SKM-1 (cell line): Measurements from ENCODE around the gene GFAP.
A peak's percentile ranks its signal among the peaks of the same experiment; 100 is the strongest.
"Not testable (repeated sequence)": the region's sequence is repeated elsewhere in the genome, so short reads cannot be mapped to it uniquely, and the experiment has no call there.

ENCODE experiments used
- DNase-seq: peaks from one replicate; lab custom pipeline; 2025; ENCODE audit not compliant: unreplicated experiment; lab: John Stamatoyannopoulos, UW

Gene GFAP

DNA sequence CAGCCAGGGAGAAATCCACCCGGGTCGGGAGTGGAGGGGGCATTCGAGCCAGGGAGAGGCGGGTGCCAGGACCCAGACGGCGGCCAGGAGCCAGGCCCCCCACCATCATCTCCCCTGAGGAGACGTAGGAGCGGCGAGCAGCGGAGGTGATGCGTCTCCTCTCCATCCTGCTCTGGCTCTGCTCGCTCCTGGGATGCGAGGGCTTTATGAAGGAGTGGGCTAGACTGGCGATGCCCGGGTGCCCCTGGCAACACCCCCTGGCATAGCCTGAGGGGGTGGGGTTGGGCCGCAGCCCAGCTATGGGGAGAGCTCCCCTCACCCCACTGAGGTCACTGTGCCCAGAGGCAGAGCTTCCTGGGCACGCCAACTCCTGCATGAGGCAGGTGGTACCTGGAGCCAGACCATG lies at the start of gene GFAP:
Gene GFAP (minus strand): TSS at position 180 of the 406 bp plus-strand sequence. CDS start 14 bp downstream, at position 166.
- DNase-seq = no peak

GRCh38 chr17:44961921-44962350 lies 46.6 kb upstream of the GFAP start:
- no peak for DNase-seq

GRCh38 chr17:44960691-44961090 lies 45.4 kb upstream of the GFAP start:
- DNase-seq = no peak

DNA sequence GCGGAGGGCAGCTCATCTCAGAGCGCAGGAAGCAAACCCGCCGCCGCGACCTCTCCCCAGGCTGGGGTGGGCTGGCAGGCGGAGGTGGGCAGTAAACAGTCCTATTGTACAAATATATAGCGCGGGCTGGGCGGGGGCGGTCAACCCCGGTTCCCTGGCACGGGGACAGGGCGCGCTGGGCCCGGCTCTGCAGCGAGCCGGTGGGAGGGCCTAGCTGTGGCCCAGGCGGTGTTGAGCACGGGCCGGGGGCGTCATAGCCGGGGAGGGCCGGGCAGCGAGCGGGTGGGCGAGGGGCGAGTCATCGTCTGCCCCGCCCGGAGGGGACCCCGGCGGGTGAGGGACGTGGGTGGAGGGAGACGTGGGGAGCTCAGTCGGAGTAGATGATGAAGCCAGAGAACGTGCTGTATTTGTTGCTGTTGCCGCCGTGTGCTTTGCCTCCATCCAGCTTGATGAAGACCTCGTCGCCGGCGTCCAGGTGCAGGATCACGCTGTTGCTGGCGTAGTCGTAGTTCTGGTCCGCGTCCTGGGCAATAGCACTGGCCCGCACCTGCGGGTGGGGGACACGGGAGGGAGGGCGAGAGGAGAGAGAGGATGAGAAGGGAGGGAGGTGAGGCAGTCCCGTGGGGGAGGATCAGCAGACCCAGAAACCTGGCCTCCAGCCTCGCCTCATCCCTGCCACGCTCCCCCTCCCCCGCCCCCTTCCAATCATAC lies 44.7 kb upstream of the GFAP start:
- no peak for DNase-seq

DNA sequence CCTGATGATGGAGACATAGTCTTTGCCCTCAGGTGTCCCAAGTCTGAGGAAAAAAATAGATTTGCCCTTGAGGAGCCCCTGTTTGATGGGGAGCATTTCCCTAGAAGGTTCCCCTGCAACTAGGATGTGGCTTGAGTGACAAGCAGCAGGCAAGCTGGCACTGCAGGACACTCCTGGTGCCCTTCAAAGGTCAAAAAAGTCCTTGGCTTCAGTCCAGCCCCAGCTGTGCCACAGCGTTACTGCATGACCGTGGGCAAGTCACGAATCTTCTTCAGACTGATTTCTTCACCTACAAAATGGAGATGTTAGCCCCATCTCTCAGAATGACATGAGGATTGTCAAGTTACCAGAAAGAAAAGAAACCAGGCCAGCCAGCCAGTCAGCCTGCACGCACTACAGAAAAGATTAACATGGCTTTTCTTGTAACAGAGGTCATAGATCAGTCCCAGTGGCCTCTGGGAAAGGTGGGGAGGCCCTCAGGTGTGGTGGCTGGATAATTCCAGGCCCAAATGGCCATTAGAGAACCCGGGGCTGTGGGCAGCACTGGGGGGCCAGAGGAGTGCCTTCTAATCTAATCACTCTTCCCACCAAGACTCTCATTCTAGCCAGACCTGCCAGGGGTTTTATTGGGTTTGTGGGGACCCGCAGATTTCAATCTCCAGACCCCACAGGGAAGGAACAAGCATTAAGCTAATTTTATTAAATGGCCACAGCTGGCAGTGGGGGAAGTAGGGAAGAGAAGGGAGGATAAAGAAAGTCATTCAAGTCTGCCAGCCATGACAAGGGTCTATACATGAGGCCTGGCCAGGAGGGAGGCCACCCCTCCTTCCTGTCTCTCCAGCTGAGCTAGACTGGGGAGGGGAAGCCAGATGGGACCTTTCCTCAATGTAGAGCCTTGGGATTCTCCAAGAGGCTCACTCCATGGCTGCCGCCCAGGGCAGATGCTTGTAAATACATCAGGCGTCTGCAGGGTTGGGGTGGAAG lies 42.0 kb upstream of the GFAP start:
- no peak for DNase-seq

GRCh38 chr17:44955674-44956425 lies 40.5 kb upstream of the GFAP start:
- no peak for DNase-seq

DNA sequence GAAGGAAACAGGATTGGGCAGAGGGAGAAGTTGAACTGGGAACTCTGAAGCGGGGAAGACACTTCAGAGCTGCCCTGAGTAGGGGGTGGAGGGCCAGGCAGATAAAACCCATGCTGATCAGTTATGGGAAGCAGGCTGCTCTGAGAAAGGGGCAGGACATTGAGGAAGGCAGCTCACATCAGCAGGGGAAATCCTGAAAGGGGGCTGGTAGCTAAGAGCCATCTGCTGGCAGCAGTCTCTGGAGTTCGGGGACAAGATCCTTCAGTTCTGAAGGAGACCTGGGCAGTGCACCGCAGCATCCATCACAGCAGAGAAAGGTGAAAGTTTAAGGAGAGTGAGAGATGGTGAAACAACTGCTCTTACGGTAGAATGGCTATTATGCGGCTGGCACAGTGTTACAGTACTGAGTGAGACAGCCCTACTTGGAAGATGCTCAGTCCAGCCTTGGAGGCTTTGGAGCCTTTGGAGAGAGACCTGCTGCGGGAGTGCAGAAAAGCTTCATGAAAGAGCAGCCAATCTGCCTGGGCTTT lies 37.7 kb upstream of the GFAP start:
- DNase-seq = no peak

GRCh38 chr17:44948315-44948795 lies 33.1 kb upstream of the GFAP start:
- no peak for DNase-seq

- peak; percentile 96 for DNase-seq
These were observed 32.4 kb upstream of the GFAP start, which contains the start of gene KIF18B for GRCh38 chr17:44947461-44948314. KIF18B (minus strand) TSS chr17:44947773; CDS start chr17:44936344, 11,429 bp downstream.

GRCh38 chr17:44945652-44946051 lies 30.4 kb upstream of the GFAP start:
- not testable (repeated sequence) for DNase-seq

GRCh38 chr17:44942456-44942855 lies 27.2 kb upstream of the GFAP start:
- no peak for DNase-seq

GRCh38 chr17:44941712-44942331 lies 26.5 kb upstream of the GFAP start:
- no peak for DNase-seq

DNA sequence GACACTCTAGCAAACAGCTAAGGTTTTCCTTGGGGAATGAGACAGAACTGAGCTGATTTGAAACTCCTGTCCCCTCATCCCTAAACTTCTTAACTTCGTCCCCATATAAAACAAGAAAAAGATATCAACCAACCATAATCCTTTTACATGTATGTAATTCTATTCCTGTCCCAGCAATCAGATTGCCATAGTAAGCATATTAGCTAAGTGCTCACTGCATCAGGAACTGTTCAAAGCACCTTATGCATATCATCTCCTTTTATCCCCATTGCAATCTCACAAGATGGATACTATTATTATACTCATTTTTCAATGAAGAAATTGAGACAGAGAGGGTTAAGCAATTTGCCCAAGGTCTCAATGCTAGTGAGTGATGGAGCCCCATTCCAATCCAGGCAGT lies 25.5 kb upstream of the GFAP start:
- DNase-seq = no peak

DNA sequence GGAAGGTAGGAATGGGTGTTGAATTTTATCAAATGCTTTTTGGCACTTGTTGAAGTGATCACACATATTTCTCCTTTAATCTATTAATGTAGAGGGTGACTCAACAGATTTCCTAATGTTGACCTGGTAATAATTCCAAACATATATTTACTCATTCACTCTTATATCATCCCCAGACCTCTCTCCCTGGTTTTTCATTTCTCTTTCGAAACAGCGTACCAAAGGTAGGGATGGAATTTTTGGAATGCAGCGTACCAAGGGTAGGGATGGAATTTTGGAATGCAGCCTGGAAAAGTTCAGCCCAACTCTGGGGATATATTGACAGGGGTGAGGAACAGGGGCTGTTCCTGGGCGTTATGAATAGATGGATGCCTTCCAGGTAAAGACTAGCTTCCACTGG lies 25.0 kb upstream of the GFAP start:
- no peak for DNase-seq

GRCh38 chr17:44935116-44935515 lies 19.8 kb upstream of the GFAP start:
- no peak for DNase-seq

- no peak for DNase-seq
These were observed 19.4 kb upstream of the GFAP start for GRCh38 chr17:44934745-44935105.

DNA sequence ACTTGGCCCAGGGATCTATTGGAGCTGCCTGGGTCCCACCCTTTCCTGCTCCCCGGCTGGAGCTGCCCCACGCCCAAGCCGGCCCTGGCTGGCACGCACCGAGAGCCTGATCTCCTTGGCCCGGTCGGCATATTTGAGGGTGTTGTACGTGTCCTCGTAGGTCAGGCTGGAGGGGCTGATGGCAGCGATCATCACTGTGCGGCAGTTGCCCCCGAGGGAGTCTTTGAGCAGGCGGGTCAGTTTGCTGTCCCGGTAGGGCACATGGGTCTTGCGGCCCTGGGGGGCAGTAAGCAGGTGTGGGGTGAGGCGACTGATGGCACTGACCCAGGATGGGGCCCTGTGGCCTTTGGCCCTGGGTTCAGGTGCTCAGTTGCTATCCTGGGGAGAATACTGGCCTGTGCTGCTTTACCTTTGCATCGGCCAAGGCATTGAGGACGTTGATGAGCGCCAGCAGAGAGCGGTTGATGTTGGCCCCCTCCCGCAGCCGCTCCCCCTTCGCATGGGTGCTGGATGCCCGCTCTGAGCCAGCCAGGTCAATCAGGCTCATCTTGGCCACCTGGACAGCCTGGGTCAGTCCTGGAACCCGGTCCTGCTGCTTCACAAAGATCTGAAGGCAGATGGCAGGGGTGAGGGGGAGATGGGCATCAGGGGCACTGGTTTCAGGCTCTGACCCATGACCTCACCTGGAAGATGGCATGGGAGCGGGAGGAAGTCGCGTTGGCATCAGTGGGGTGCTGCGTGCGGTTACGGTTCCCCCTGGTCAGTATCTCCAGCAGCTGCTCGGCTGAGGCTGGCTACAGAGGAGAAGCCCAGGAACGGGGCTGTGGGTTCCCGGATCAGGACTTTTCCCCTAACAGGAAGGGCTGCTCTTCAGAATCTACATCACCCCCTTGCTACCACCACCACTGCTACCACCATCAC lies 18.8 kb upstream of the GFAP start:
- no peak for DNase-seq

DNA sequence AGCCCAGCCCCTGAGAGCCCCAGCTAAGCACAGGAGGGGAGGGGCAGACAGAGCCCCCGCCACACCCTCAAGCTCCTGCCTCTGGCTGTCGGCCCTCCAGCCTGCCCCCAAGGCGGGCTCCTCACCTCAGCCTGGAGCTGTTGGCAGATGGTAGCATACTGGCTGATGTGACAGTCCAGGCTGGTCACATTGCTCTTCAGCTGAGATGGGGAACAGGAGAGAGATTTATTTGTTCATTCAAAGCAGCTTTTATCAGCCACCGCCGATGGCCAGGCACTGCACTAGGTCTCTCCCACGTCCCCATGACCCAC lies 17.4 kb upstream of the GFAP start:
- no peak for DNase-seq
